ENCODE results near the gene PKIB. TPM values are rescaled to one million over a fixed set of nuclear protein-coding genes. Genes with fewer than 3 reads are reported as not detected.

The PKIB gene
- total and polyA plus RNA-seq, 2 donors (not counting 3 experiments of a cell fraction or from before 2014, with no cell fraction given) = not detected

DNA sequence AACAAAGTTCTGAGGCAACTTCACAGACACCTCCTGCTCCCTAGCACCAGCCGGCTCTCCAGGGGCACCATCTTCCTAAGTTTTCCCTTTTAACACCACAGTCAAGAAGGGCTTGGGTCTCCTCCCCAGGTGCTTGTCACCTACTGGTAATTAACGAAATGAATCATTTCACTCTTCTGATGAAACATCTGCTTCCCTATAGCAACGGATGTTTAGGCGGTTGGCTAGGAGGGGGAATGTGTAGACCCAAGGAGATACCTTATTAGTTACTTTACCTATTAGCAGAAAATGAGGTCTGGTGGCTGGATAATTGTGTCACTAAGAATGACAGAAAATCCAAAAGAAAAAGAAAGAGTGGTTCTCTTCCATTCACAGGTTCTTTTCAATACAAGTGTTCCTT is 123.1 kb downstream of the PKIB start:
- Histone ChIP-seq H3K36me3 (ENCODE audit: control insufficient read depth in 2 of 2, extremely low read depth in 1 of 2, insufficient read depth in 2 of 2, low read length in 2 of 2) (no peaks in the 10 kb centered on the region), H3K27me3 (ENCODE audit: control insufficient read depth in 2 of 2, insufficient read depth in 2 of 2, low read length in 2 of 2) (peaks cover 5 to 12% of the 10 kb centered on the region in 2 experiments), H3K79me2 (ENCODE audit: control insufficient read depth, insufficient read depth, low read length) (no peaks in the 10 kb centered on the region), H3K4me3 (replicated peaks in 1 of 3; ENCODE audit: insufficient read depth in 1 of 3, low read depth in 1 of 3, low read length in 3 of 3) (no peak overlapping the region), H3K4me2 (ENCODE audit: insufficient read depth, low read length) (no peak overlapping the region), H3K4me1 (ENCODE audit: control insufficient read depth, extremely low read depth, insufficient read depth, low read length) (no peaks in the 10 kb centered on the region), H3K9me3 (replicated peaks; ENCODE audit: control insufficient read depth, insufficient read depth, low read length) (no peaks in the 10 kb centered on the region), H2AFZ (ENCODE audit: low read depth, low read length) (no peak overlapping the region), H3K27ac (ENCODE audit: insufficient read depth, low read depth, low read length) (no peak overlapping the region), H3K9me1 (replicated peaks; ENCODE audit: control insufficient read depth, extremely low read depth, insufficient read depth, low read length) (no peaks in the 10 kb centered on the region), H3K9ac (replicated peaks; ENCODE audit: extremely low read depth, insufficient read depth, low read length) (no peak overlapping the region), H4K20me1 (replicated peaks; ENCODE audit: control insufficient read depth, extremely low read depth, insufficient read depth, low read length) (no peaks in the 10 kb centered on the region)
- no TSS peak for BruUV-seq (replicated peaks)
- FAIRE-seq (no peak), DNase-seq (ENCODE audit: low read depth, low spot score) (no peak)
- POLR2A ChIA-PET = no interaction called here
- CTCF ChIA-PET = interaction anchor here (4.0 to 9.1 kb wide), 3 partner anchors 103 to 982 kb away, joined by 25 to 274 read pairs (median 28); no protein-coding TSS in a partner anchor
- TF ChIP-seq JUN (IDR thresholded peaks at IDR 0.05; ENCODE audit: borderline replicate concordance, insufficient read depth, insufficient read length, low read depth) (no peak), POLR2A (IDR thresholded peaks at IDR 0.05; ENCODE audit: low read depth, low read length) (no peak), EZH2 (IDR thresholded peaks at IDR 0.05; ENCODE audit: borderline replicate concordance, low read depth, low read length, severe bottlenecking) (no peak), FOS (IDR thresholded peaks at IDR 0.05; ENCODE audit: borderline replicate concordance, insufficient read depth, low read length) (no peak)
- TF ChIP-seq, protein P1, sequence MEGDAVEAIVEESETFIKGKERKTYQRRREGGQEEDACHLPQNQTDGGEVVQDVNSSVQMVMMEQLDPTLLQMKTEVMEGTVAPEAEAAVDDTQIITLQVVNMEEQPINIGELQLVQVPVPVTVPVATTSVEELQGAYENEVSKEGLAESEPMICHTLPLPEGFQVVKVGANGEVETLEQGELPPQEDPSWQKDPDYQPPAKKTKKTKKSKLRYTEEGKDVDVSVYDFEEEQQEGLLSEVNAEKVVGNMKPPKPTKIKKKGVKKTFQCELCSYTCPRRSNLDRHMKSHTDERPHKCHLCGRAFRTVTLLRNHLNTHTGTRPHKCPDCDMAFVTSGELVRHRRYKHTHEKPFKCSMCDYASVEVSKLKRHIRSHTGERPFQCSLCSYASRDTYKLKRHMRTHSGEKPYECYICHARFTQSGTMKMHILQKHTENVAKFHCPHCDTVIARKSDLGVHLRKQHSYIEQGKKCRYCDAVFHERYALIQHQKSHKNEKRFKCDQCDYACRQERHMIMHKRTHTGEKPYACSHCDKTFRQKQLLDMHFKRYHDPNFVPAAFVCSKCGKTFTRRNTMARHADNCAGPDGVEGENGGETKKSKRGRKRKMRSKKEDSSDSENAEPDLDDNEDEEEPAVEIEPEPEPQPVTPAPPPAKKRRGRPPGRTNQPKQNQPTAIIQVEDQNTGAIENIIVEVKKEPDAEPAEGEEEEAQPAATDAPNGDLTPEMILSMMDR (IDR thresholded peaks at IDR 0.05; ENCODE audit: extremely low read depth in 1 of 2, insufficient read depth in 1 of 2, low read depth in 1 of 2, low read length in 2 of 2) = no peak
- intact Hi-C loops (cut with micrococcal nuclease) (loop anchor here (10.0 kb wide), 1 partner anchor 642 kb away; no protein-coding TSS in a partner anchor), dilution Hi-C loops (cut with MboI; ENCODE audit: extremely low pct_ligation_motif_present, low sequenced_read_pairs) (no loop called here)

Data from endothelial cell of umbilical vein (primary cell).